Mammary epithelial cell (primary cell): Measurements from ENCODE around the gene VAV1.

Experiments
- CTCF ChIP-seq, 2 donors: IDR thresholded peaks in 1 of 2; conservative IDR thresholded peaks in 1 of 2; 2 replicates each; pipeline ENCODE4 v1.5.1; 2011 to 2012; ENCODE audit warnings: inconsistent platforms in 2 of 2, low read length in 2 of 2, mild to moderate bottlenecking in 2 of 2, control low read depth in 1 of 2, low read depth in 1 of 2; ENCODE audit not compliant: insufficient read depth in 1 of 2; ENCODE audit errors: extremely low read depth in 1 of 2
- EZH2 ChIP-seq: IDR thresholded peaks from 2 replicates; pipeline ENCODE4 v1.6.1; 2012; ENCODE audit warnings: low read length, inconsistent platforms, borderline replicate concordance

- TF ChIP-seq CTCF (conservative IDR thresholded peaks at IDR 0.05 in 1 of 2, IDR thresholded peaks at IDR 0.05 in 1 of 2; ENCODE audit: extremely low read depth in 1 of 2, insufficient read depth in 1 of 2, low read depth in 1 of 2, low read length in 2 of 2) (no peak), EZH2 (no peak)
These were observed 29.4 kb upstream of the VAV1 start for GRCh38 chr19:6743066-6743465.
